GM21390 (cell line): Measurements from ENCODE around the gene ZGPAT.
"Not testable (repeated sequence)": the region's sequence is repeated elsewhere in the genome, so short reads cannot be mapped to it uniquely, and the experiment has no call there.

Source experiments
- ATAC-seq: cut with Tn5 transposase; IDR thresholded peaks from one replicate; pipeline ENCODE4 v1.9.1; 2021; ENCODE audit not compliant: unreplicated experiment

Gene ZGPAT, protein sequence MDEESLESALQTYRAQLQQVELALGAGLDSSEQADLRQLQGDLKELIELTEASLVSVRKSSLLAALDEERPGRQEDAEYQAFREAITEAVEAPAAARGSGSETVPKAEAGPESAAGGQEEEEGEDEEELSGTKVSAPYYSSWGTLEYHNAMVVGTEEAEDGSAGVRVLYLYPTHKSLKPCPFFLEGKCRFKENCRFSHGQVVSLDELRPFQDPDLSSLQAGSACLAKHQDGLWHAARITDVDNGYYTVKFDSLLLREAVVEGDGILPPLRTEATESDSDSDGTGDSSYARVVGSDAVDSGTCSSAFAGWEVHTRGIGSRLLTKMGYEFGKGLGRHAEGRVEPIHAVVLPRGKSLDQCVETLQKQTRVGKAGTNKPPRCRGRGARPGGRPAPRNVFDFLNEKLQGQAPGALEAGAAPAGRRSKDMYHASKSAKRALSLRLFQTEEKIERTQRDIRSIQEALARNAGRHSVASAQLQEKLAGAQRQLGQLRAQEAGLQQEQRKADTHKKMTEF

DNA sequence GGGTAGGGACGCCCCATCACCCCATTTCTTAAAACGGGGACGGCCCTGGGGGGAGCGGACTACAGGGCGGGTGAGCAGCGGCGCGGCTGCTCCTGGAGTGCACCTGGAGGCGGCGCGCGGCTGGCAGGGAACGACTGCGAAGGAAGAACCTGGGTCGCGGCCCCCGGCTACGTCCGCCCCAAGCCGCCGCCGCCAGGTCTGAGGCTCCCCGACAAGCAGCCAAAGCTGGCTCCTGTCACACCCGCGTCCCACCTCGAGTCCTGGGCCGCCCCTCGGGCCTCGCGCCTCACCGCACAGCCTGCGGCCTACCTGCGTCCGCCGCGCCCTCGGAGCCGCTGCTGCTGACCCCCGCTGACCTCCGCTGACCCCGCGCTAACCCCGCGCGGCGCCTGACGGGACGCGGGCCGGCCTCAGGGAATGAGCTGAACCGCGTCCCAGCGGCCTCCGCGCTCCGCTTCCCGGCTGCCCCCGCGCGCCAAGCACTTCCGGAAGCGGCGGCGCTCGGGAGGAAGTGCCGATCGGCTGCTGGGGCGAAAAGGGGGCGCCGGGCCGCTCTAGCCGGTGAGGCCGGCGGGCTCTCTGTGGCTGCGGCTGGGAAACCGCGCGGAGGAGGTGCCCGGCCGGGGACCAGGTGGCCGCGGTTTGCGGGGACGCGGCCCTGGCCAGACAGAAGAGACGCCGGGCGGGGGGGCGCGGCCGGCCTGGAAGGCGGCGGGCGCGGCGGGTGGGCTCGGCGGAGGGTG is at the start of gene ZGPAT, which contains the start of gene ARFRP1:
Gene ZGPAT, plus strand, starts transcription at position 482 of the 743 bp plus-strand sequence. CDS start 542 bp downstream, outside the sequence.
Gene ARFRP1, minus strand, starts transcription at position 419 of the 743 bp plus-strand sequence. CDS start 885 bp downstream, outside the sequence.
- ATAC-seq: peak; percentile 65

DNA sequence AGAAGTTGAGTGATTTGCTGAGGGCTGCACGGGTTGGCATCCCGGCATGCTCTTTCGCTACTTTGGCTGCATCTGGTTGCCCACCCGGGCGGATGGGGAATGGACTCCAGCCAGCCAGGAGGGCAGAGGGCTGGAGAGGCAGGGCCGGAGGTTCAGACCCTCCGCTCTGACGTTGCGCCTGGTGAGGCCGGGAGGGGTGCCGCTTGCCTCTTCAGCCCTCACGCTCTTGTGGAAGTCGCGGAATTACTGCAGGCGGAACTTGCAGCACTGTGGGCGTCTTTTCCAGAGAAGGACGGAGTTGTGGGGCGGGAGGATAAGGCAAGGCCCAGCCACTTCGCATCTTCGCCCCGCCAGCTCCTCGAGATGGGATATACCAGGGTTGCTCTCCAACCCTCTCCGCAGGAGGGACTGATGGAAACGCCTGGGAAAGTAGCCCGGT is 49.1 kb upstream of the ZGPAT start:
- ATAC-seq: no peak

DNA sequence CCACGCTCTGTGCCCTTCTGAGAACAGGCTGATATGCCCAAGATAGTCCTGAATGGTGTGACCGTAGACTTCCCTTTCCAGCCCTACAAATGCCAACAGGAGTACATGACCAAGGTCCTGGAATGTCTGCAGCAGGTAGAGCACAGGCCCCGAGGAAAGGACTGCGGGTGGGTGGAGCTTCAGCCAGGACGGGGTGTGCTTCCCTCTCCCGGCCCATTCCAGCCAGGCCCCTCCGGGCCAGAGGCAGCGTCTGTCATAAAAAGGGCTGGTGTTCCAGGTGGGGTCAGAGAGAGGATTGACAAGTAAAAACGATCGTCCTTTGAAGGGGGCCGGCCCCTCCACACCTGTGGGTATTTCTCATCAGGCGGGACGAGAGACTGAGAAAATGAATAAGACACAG is 48.5 kb upstream of the ZGPAT start:
- no peak for ATAC-seq

DNA sequence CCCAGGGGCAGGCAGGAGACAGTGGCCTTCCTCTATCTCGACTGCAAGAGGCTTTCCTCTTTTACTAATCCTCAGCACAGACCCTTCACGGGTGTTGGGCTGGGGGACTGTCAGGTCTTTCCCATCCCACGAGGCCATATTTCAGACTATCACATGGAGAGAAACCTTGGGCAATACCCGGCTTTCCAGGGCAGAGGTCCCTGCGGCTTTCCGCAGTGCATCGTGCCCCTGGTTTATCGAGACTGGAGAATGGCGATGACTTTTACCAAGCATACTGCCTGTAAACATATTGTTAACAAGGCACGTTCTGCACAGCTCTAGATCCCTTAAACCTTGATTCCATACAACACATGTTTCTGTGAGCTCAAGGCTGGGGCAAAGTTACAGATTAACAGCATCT is 47.7 kb upstream of the ZGPAT start:
- not testable (repeated sequence) for ATAC-seq

DNA sequence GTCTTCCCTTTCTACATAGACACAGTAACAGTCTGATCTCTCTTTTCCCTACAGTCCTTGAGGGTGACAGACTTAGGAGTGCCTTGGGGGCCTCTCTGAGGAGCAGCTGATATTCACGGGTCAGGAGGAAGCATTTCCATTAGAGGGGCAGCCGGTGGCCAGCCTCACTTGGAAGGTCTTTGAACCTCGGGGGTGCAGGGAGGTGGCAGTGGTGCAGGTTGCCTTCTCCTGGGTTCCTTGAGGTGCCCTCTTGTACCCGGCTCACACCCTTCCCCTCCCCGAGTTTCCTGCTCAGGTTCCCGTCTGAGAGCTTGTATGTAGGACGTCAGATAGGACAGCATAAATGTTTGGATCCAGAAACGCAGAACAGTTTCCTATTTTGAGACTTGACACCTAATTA is 47.2 kb upstream of the ZGPAT start:
- no peak for ATAC-seq

DNA sequence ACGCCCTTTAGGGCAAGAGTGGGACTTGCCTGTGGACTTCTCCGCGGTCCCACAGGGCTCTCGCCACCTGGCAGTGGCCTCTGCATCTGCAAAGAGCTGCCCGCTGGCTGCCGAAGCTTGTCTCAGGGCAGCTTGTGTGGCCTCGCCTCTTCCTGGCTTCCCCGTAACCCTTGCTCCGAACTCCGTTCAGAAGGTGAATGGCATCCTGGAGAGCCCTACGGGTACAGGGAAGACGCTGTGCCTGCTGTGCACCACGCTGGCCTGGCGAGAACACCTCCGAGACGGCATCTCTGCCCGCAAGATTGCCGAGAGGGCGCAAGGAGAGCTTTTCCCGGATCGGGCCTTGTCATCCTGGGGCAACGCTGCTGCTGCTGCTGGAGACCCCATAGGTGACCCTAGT is 46.7 kb upstream of the ZGPAT start:
- ATAC-seq: no peak

DNA sequence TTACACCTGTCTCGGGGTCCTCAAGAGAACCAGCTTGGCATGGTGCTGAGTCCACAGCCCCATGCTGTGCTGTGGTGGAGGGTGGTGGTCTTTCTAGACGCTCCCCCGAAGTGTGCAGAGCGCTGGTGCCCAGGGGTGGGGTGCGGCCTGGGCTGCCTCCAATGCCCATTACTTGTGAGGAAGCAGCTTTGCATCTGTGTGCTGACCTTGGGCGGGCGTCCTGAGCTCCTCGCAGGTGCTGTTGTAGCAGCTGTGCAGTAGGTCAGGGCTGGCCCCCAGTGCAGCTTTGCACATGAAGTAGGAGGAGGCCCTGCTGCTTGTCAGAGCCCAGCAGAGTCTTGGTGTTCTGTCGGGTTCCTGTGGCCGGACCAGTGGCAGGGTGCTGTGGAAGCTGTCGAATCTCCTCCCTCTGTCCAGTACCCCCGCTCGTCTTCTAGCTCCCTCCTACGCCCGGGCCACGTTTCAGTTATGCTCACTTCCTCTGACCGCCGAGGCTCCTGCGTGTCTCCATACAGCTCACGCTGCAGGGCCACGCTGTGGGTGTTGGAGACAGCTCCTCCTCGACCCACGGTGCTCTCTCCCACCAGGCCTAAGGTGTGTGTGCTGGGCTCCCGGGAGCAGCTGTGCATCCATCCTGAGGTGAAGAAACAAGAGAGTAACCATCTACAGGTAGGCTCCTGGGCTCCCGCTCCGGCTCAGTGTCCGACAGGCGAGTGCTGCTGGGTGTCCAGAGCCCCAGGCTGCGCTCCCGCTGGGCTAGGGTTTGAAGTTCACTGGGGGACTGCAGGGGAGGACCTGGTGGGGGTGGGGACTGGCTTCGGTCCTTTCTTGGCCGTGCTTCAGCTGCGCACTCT is 45.7 kb upstream of the ZGPAT start:
- ATAC-seq: no peak

DNA sequence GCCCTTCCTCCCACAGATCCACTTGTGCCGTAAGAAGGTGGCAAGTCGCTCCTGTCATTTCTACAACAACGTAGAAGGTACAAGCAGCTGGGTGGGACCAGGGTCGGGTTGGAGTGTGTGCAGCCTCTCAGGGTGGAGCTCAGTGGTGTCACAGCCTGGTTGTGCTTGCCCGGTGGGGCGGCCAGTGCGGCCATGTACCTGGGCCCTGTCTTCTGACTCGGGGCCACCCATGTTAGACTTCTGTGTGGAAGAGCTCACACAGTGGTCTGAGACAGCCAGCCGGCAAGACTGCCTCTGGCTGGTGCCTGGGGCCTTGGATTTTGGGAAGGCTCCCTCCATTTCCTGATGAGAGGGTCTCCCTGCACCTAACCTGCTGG is 45.0 kb upstream of the ZGPAT start:
- ATAC-seq: no peak

DNA sequence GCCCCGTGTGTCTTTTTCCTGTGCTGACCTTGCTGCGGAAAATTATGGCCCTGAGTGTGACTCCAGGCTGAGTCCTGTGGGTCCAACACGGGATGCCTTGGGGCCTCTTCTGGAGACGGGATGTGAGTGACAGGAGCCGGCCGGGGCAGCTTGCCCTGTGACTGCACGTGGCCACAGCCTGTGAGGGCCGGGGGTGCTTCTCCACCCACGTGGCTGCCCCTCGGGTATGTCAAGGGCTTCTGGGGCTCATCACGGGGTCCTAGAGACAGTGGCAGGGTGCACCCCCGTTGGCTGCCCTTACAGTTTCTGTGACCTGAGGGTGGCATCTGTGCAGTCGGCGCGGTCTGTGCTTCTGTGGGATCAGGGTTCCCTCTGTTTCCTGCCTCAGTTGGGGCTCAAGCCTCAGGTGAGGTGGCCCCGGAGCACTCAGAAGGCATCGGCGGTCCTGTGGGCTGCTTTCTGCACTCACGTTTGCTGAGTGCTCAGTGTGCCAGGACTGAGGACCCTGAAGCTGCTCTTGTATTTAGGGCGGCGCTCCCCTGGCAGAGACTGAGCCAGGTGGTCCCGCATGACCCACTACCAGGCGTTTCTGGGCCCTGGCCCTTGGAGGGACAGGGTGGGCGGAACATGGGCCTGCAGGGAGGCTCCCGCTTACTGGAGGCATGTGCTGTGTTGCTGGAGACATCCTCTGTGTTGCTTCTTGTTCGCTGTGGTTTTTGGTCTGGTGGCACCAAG is 44.3 kb upstream of the ZGPAT start:
- no peak for ATAC-seq

DNA sequence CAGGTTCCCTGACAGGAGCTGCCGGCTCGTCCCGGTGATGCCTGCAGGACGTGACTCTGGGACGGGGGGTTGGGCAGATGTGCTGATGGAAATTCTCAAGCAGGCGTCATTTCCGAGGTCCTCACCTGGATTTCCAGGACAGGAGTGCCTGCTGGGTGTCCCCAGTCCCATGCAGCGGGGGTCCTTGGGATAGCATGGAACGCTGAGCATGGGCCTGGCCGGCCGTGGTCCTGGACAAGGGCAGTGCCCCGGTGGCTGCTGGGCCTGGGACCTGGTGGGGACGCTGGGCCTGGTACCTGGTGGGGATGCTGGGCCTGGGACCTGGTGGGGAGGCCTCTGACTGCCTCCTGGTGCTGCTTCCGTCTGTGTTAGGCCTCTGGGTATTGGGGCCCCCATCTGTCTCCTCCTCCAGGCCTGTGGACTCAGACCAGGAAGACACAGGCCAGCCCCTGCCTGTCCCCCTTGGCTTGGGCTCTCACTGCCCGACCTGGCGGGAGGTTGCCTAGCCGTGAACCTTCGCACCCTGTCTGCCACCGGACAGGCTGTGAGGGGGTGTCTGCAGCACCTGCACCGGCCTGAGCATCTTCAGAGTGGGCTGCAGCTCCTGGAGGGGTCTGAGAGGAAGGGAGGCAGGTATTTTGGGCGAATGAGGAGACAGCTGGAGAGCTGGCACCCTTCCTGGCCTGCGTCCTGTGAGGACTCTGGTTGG is 43.5 kb upstream of the ZGPAT start:
- no peak for ATAC-seq

DNA sequence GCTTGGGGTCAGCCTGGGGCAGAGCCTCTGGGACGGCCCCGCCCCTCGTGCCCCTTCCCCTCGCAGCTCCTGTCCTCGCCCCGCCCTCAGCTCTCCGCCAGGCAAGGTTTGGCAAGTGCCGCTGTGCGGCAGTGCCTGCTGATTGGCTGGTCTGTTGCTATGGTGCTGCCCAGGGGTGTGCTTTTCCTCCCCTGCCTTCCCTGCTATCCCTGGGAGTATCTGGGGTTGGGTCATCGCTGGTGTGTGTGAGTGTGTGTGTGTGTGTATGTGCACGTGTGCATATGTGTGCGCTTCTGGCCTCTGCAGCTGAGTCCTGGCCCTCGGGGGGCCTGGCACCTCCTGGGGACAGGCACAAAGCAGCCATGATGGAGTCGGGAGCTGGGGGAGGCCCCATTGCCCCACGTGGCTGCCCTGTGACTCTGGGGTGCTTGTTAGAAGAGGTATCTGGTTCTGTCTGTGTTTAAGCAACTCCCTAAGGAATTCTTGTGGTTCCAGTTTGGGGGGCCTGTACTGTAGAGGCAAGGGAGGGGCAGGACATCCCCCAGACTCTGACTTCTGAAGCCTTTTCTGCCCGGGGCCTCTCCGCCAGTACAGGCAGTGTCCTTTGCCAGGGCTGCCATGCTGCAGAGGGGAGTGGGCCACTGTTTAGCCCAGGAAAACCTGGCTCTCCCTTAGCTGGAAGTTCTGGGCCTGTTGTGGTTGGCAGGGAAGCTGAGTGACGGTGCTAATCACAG is 42.8 kb upstream of the ZGPAT start:
- ATAC-seq: no peak

DNA sequence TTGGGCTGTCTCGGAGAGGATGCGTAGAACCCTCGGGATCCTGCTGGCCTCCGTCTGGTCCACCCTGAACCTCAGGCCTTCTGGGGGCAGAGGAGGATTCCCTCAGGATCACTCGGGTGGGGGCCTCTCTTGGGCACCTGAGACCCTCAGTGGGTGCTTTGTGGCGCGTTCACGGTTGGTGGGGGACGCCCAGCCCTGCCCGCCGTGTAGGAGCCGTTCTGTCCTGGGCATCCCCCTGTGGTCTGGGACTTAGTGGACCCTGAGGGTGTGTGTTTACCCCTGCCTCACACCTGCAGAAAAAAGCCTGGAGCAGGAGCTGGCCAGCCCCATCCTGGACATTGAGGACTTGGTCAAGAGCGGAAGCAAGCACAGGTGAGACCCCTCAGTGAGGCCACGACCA is 42.1 kb upstream of the ZGPAT start:
- no peak for ATAC-seq

DNA sequence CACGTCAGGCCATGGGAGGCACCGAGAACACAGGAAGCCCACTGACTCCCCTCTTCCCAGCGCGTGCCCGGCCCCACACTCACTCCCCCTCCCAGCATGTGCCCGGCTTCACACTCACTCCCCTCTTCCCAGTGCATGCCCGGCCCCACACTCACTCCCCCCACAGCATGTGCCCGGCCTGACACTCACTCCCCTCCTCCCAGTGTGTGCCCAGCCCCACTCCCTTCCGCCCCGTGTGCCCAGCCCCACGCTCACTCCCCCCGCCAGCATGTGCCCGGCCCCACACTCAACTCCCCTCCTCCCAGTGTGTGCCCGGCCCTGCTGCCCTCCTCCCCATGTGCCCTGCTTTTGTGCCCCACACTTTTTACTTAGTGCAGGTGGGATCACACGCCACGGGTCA is 40.0 kb upstream of the ZGPAT start:
- no peak for ATAC-seq

DNA sequence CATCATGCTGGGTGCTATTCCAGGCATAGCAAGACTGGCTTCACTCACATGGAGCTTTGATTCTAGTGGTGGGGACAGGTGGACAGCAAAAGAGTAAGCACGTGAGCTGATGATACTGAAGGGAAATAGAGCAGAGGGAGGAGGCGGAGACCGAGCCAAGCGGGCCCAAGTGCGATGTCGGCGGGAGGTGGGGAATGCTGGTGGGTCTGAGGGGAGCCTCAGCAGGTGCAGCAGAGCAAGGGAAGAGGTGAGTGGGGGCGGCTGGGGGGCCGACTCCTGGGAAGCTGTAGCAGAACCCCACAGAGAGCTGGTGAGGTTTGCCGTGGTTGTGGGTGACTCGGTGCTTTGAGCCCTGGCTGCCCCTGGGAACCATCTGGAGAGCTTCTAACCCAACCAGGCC is 39.5 kb upstream of the ZGPAT start:
- no peak for ATAC-seq

DNA sequence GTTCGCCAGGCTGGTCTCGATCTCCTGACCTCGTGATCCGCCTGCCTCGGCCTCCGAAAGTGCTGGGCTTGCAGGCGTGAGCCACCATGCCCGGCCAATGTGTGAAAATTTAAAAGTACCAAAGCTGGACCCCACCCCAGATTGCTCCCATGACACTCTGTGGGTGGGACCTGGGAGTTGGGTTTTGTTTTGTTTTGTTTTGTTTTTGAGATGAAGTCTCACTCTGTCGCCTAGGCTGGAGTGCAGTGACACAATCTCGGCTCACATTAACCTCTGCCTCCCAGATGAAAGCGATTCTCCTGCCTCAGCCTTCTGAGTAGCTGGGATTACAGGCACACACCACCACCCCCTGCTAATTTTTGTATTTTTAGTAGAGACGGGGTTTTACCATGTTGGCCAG is 36.1 kb upstream of the ZGPAT start:
- ATAC-seq: not testable (repeated sequence)

DNA sequence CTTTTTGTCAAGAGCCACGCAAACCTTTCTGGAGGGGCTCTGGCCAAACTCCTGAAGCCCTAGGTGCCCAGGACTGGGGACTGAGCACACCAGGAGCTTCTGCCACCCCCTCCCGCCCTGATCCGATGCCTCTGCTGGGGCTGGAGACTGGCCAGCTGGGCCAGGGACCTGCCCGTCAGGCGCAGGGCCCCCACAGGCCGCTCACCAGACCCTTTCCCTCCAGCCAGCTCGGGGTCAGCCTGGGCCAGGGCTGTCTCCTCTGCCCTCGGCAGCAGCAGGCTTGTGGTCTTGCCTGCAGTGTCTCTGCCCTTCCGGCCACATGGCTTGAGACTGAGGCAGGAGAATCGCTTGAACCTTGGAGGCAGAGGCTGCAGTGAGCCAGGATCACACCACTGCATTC is 35.2 kb upstream of the ZGPAT start:
- no peak for ATAC-seq

DNA sequence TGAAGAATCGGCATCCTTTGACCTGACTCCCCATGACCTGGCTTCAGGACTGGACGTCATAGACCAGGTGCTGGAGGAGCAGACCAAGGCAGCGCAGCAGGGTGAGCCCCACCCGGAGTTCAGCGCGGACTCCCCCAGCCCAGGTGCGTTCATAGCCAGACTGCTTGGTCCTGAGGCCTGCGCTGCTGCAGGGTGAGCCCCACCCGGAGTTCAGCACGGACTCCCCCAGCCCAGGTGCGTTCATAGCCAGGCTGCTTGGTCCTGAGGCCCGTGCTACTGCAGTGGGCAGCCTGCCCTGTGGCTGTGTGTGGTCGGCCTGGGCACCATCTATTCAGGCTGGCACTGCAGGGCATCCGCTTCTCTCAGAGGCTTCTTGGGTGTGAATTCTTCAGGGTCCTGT is 33.9 kb upstream of the ZGPAT start:
- no peak for ATAC-seq

DNA sequence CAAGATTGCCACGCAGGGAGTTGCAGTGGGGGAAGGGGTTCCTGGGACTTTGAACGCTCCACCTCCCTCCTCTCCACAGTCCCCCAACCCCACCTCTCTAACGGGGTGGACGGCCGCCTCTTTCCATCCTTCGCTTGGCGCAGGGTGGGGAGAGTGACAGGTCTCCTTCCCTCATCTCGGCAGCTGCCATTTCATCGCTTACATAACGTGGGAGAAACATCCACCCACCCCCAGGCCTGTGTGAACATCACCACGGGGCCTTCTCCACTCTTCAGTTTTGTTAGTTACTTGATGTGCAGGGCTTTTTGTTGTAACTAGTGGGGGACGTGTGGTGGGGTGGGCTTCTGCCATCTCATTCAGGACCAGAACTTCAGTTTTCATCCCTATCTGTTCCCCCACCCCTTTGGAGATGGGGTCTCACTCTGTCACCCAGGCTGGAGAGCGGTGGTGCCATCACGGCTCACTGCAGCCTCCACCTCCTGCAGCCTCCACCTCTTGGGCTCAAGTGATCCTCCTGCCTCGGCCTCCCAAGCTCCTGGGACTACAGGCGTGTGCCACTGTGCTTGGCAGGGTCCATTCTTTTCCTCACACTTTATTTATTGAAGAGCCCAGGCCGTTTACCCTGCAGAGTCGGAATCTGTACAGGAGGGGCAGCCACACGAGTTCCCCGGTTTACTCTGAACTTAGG is 32.0 kb upstream of the ZGPAT start:
- no peak for ATAC-seq

DNA sequence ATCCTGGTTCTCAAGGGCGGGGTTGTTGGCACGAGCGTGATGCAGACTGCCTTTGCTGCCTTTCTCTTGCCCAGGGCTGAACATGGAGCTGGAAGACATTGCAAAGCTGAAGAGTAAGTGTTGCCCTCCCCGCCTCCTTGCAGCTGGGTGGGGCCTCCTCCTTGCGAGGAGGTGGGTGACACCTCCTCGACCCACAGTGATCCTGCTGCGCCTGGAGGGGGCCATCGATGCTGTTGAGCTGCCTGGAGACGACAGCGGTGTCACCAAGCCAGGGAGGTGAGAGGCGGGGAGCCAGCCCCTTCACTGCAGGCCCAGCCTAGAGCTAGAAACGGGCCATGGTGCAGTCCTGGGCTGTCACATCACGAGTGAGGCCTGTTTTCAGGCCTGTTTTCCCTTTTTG is 29.8 kb upstream of the ZGPAT start:
- ATAC-seq: no peak
